ENCODE measurements around the gene MTHFS.
"Not testable (repeated sequence)": the region's sequence is repeated elsewhere in the genome, so short reads cannot be mapped to it uniquely, and the experiment has no call there.

MTHFS gene

DNA sequence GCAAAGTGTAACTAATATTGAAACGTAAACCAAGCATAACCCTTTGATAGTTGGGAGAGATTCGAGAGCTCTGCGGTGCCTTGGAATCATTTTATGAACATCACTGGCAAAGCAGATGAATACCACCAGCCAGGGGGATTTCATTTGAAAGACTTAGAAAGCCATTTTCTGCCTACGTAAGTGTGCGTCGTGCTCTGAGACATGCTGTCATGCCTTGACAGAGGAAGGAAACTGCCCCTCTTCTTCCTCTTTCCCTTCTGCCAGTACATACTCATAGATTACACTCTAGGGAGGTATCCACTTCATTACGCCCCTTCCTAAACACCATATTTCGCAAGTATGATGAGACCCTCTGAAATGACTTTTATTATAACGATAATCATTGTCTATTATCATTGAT is 3.3 kb upstream of the MTHFS start:
- Histone ChIP-seq H3K9me3 (ENCODE audit: control insufficient read depth, insufficient read depth, low read length) (no peaks in the 10 kb centered on the region), H3K9me2 (replicated peaks; ENCODE audit: control insufficient read depth, low read length) (no peaks in the 10 kb centered on the region), H3K4me2 (ENCODE audit: low read length) (no peak overlapping the region; the same call in 1 of the 2 replicates), H3K27me3 (ENCODE audit: control insufficient read depth, low read length) (no peaks in the 10 kb centered on the region), H3K4me1 (ENCODE audit: control insufficient read depth, low read length) (peaks cover 50% of the 10 kb centered on the region), H3K27ac (ENCODE audit: low read depth, low read length) (no peak overlapping the region), H4K20me1 (ENCODE audit: control insufficient read depth, insufficient read depth, low read depth, low read length) (no peaks in the 10 kb centered on the region), H3K36me3 (ENCODE audit: control insufficient read depth, low read length) (peaks cover 14% of the 10 kb centered on the region), H3K4me3 (ENCODE audit: low read length) (no peak overlapping the region), H3F3A (ENCODE audit: control insufficient read depth, insufficient read depth) (peaks cover 25% of the 10 kb centered on the region), H3K79me2 (ENCODE audit: control insufficient read depth, low read length) (peaks cover 16% of the 10 kb centered on the region)
- TF ChIP-seq, protein P1, sequence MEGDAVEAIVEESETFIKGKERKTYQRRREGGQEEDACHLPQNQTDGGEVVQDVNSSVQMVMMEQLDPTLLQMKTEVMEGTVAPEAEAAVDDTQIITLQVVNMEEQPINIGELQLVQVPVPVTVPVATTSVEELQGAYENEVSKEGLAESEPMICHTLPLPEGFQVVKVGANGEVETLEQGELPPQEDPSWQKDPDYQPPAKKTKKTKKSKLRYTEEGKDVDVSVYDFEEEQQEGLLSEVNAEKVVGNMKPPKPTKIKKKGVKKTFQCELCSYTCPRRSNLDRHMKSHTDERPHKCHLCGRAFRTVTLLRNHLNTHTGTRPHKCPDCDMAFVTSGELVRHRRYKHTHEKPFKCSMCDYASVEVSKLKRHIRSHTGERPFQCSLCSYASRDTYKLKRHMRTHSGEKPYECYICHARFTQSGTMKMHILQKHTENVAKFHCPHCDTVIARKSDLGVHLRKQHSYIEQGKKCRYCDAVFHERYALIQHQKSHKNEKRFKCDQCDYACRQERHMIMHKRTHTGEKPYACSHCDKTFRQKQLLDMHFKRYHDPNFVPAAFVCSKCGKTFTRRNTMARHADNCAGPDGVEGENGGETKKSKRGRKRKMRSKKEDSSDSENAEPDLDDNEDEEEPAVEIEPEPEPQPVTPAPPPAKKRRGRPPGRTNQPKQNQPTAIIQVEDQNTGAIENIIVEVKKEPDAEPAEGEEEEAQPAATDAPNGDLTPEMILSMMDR (IDR thresholded peaks at IDR 0.05; ENCODE audit: low read depth, low read length, poor library complexity, severe bottlenecking) = no peak
- TF ChIP-seq EZH2phosphoT487 (IDR thresholded peaks at IDR 0.05; ENCODE audit: borderline replicate concordance, low read length) = no peak

DNA sequence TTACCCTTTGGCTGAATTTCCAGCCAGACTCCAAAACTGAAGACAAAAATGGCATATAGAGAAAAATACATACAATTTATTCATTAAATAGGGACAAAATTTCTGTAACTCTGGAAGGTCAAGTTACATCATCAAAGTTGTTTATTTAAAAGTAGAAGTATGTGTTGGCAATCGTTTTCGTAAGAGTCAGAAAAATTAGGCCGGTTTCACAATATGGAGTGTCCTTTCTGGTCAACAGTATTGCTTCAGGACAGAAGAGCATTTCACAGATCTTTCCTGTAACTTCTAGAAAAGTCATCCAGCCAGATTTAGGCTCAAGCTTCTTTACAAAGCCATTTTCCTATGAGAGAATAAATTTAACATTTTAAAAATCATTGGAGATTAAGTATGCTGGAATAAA is 2.0 kb upstream of the MTHFS start:
- not testable (repeated sequence) for H3K4me3 ChIP-seq (ENCODE audit: low read length); H3K27ac ChIP-seq (ENCODE audit: low read depth, low read length); H3K27me3 ChIP-seq (ENCODE audit: control insufficient read depth, low read length); H4K20me1 ChIP-seq (ENCODE audit: control insufficient read depth, insufficient read depth, low read depth, low read length); H3K9me3 ChIP-seq (ENCODE audit: control insufficient read depth, insufficient read depth, low read length); H3K4me2 ChIP-seq (ENCODE audit: low read length); H3K9me2 ChIP-seq (replicated peaks; ENCODE audit: control insufficient read depth, low read length)
- Histone ChIP-seq H3K36me3 (ENCODE audit: control insufficient read depth, low read length) (peaks cover 21% of the 10 kb centered on the region), H3K4me1 (ENCODE audit: control insufficient read depth, low read length) (peaks cover 50% of the 10 kb centered on the region), H3F3A (ENCODE audit: control insufficient read depth, insufficient read depth) (peaks cover 25% of the 10 kb centered on the region), H3K79me2 (ENCODE audit: control insufficient read depth, low read length) (peaks cover 26% of the 10 kb centered on the region)

DNA sequence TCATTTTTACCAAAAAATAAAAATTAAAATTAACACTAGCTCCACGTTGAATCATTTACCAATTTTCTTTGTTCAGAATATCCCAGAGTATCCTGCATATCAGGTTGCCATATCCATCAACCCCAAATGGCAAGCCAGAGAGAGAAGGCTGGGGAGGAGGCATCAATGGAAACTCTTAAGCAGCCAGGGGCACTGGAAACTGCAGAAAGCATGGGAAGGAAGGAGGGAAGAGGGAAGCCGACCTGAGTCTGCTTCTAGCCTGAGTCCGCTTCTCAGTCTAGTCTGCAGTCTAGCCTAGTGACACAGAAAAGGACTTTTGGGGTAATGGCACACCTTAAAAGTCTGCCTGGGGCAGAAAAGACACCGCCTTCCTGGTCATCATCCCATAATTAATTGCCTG is 1.6 kb upstream of the MTHFS start:
- no peak overlapping the region for H3K4me2 ChIP-seq (ENCODE audit: low read length)
- H3K9me3 ChIP-seq (ENCODE audit: control insufficient read depth, insufficient read depth, low read length) = no peaks in the 10 kb centered on the region
- H3K27ac ChIP-seq (ENCODE audit: low read depth, low read length) = no peak overlapping the region
- peaks cover 50% of the 10 kb centered on the region for H3K4me1 ChIP-seq (ENCODE audit: control insufficient read depth, low read length)
- H3K9me2 ChIP-seq (replicated peaks; ENCODE audit: control insufficient read depth, low read length) = no peaks in the 10 kb centered on the region
- no peak overlapping the region for H3K4me3 ChIP-seq (ENCODE audit: low read length)
- no peaks in the 10 kb centered on the region for H3K27me3 ChIP-seq (ENCODE audit: control insufficient read depth, low read length)
- H4K20me1 ChIP-seq (ENCODE audit: control insufficient read depth, insufficient read depth, low read depth, low read length) = no peaks in the 10 kb centered on the region
- TF ChIP-seq, protein P1 (IDR thresholded peaks at IDR 0.05; ENCODE audit: low read depth, low read length, poor library complexity, severe bottlenecking) = no peak
- no peak for TF ChIP-seq EZH2phosphoT487 (IDR thresholded peaks at IDR 0.05; ENCODE audit: borderline replicate concordance, low read length)
- peaks cover 26% of the 10 kb centered on the region for H3K79me2 ChIP-seq (ENCODE audit: control insufficient read depth, low read length)
- peaks cover 25% of the 10 kb centered on the region for H3F3A ChIP-seq (ENCODE audit: control insufficient read depth, insufficient read depth)
- H3K36me3 ChIP-seq (ENCODE audit: control insufficient read depth, low read length) = peaks cover 21% of the 10 kb centered on the region

DNA sequence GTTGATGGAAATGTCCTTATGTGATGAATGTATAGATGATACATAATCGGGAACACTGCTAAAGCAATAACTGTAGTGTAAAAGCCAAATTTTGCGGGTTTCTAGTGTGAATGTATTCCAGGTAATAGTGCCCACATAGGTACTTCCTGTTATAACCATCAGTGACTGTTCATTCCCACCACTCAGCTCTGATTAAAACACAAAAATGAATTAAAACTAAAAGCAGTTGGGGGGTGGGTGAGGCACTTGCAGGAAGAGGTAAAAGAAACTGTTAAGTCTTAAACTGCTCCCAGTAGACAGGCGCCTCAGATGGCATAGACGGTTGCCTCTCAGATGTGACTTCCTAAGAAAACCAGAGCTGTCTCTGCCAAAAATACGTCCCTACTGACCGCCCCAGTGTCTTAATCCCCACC is 893 bp upstream of the MTHFS start:
- H3K27me3 ChIP-seq (ENCODE audit: control insufficient read depth, low read length) = no peaks in the 10 kb centered on the region
- no peaks in the 10 kb centered on the region for H4K20me1 ChIP-seq (ENCODE audit: control insufficient read depth, insufficient read depth, low read depth, low read length)
- H3F3A ChIP-seq (ENCODE audit: control insufficient read depth, insufficient read depth) = peaks cover 25% of the 10 kb centered on the region
- TF ChIP-seq, protein P1 (IDR thresholded peaks at IDR 0.05; ENCODE audit: low read depth, low read length, poor library complexity, severe bottlenecking) = no peak
- TF ChIP-seq EZH2phosphoT487 (IDR thresholded peaks at IDR 0.05; ENCODE audit: borderline replicate concordance, low read length) = no peak
- H3K4me1 ChIP-seq (ENCODE audit: control insufficient read depth, low read length) = peaks cover 50% of the 10 kb centered on the region
- no peaks in the 10 kb centered on the region for H3K9me2 ChIP-seq (replicated peaks; ENCODE audit: control insufficient read depth, low read length)
- H3K27ac ChIP-seq (ENCODE audit: low read depth, low read length) = no peak overlapping the region
- H3K4me3 ChIP-seq (ENCODE audit: low read length) = peak overlapping the region; percentile 98
- H3K9me3 ChIP-seq (ENCODE audit: control insufficient read depth, insufficient read depth, low read length) = no peaks in the 10 kb centered on the region
- H3K79me2 ChIP-seq (ENCODE audit: control insufficient read depth, low read length) = peaks cover 26% of the 10 kb centered on the region
- H3K36me3 ChIP-seq (ENCODE audit: control insufficient read depth, low read length) = peaks cover 21% of the 10 kb centered on the region
- H3K4me2 ChIP-seq (ENCODE audit: low read length) = peak overlapping the region; percentile 95

Measured in DOHH2 (cell line).